Kidney epithelial cell (primary cell): ENCODE data around the gene CABCOCO1. TPM values are rescaled to one million over a fixed set of nuclear protein-coding genes. Genes with fewer than 3 reads are reported as not detected.

Experiments
- DNase-seq: peaks from one replicate; pipeline ENCODE4 v3.0.0-alpha.2; 2010; ENCODE audit warnings: low read depth
- H3K27me3 ChIP-seq: 2 replicates; pipeline ENCODE4 v1.6.0; 2011; ENCODE audit warnings: low read length; ENCODE audit not compliant: control insufficient read depth, insufficient read depth
- H3K36me3 ChIP-seq: 2 replicates; pipeline ENCODE4 v1.5.1; 2011; ENCODE audit warnings: low read length; ENCODE audit not compliant: control insufficient read depth, insufficient read depth
- H3K4me3 ChIP-seq: 2 replicates; pipeline ENCODE4 v1.5.1; 2011; ENCODE audit warnings: low read depth, mild to moderate bottlenecking, control low read depth, low read length
- CTCF ChIP-seq: IDR thresholded peaks from 2 replicates; pipeline ENCODE4 v1.5.1; 2011; ENCODE audit warnings: mild to moderate bottlenecking, moderate library complexity, low read length, control low read depth, inconsistent platforms; ENCODE audit not compliant: insufficient read depth, poor library complexity, severe bottlenecking
- total RNA-seq: library from RNA; depleted of rRNA; stranded (reverse); fragments of >200 nt; gene quantifications from 2 replicates; pipeline ENCODE4 v1.2.3, GENCODE V29; 2015

CABCOCO1 gene
- total RNA-seq, 1 donor from 2014 or later: 0.33 TPM

GRCh38 chr10:61815496-61815895, 152.8 kb downstream of the CABCOCO1 start:
- Histone ChIP-seq H3K27me3 (no peaks in the 10 kb centered on the region), H3K4me3 (no peak overlapping the region), H3K36me3 (no peaks in the 10 kb centered on the region)
- no peak for TF ChIP-seq CTCF
- no peak for DNase-seq

Other genes starting within 250 kb of the CABCOCO1 start
- 0.33 and 0.41 TPM in 2 replicates for gene TMEM26, start 209.5 kb upstream of the CABCOCO1 start, total RNA-seq
- 11.6 and 12.0 TPM in 2 replicates for gene ARID5B, start 238.8 kb downstream of the CABCOCO1 start, total RNA-seq